ENCODE results near the gene RPS18.

GRCh38 chr6:33278810-33279209 is 6.9 kb downstream of the RPS18 start:
- TF ChIP-seq CTCF (IDR thresholded peaks at IDR 0.05): no peak
- TF ChIP-seq POLR2AphosphoS5 (IDR thresholded peaks at IDR 0.05; ENCODE audit: insufficient read depth in 1 of 2, low read depth in 1 of 2): no peak
- no peak for TF ChIP-seq POLR2A (IDR thresholded peaks at IDR 0.05)

Data from vagina (tissue), 2 donors.